Hepatocyte (in vitro differentiated cells): ENCODE measurements around the gene DLG3.
"Not testable (repeated sequence)": the region's sequence is repeated elsewhere in the genome, so short reads cannot be mapped to it uniquely, and the experiment has no call there.

Experiments used
- CTCF ChIP-seq: fragments of 200-600 bp; sonication (generic); IDR thresholded peaks from 2 replicates; pipeline ENCODE4 v1.5.1; 2016; ENCODE audit warnings: antibody characterized with exemption, mild to moderate bottlenecking; ENCODE audit not compliant: poor library complexity
- EZH2 ChIP-seq: fragments of 200-600 bp; sonication (generic); IDR thresholded peaks from 2 replicates; pipeline ENCODE4 v1.6.1; 2016; ENCODE audit warnings: antibody characterized with exemption, mild to moderate bottlenecking, borderline replicate concordance
- EZH2phosphoT487 ChIP-seq: fragments of 200-600 bp; sonication (generic); IDR thresholded peaks from one replicate; pipeline ENCODE4 v1.6.1; 2018; ENCODE audit warnings: antibody characterized with exemption, mild to moderate bottlenecking, low read depth, moderate library complexity; ENCODE audit not compliant: unreplicated experiment, severe bottlenecking

GRCh38 chrX:70515270-70515669, 70.6 kb downstream of the DLG3 start:
- TF ChIP-seq CTCF, EZH2phosphoT487, EZH2: not testable (repeated sequence)
